ENCODE results near the gene SLC26A3.

DNA sequence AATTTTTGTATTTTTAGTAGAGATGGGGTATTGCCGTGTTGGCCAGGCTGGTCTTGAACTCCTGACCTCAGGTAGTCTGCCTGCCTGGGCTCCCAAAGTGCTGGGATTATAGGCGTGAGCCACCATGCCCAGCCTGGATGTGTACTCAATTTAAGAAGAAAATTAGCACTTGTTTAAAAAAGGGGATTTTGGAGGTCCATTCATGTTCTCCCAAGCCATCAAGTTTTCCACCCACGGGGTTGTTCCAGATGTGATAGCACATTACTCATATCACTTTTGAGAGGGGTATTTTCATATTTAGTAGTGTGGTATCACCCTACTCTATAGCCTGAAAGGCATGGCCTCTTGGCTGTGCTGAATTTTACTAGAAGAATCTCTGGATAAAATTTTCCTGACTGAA is 10.5 kb upstream of the SLC26A3 start:
- TF ChIP-seq EZH2phosphoT487 (IDR thresholded peaks at IDR 0.05; ENCODE audit: low read length), result no peak
- TF ChIP-seq, protein P1, sequence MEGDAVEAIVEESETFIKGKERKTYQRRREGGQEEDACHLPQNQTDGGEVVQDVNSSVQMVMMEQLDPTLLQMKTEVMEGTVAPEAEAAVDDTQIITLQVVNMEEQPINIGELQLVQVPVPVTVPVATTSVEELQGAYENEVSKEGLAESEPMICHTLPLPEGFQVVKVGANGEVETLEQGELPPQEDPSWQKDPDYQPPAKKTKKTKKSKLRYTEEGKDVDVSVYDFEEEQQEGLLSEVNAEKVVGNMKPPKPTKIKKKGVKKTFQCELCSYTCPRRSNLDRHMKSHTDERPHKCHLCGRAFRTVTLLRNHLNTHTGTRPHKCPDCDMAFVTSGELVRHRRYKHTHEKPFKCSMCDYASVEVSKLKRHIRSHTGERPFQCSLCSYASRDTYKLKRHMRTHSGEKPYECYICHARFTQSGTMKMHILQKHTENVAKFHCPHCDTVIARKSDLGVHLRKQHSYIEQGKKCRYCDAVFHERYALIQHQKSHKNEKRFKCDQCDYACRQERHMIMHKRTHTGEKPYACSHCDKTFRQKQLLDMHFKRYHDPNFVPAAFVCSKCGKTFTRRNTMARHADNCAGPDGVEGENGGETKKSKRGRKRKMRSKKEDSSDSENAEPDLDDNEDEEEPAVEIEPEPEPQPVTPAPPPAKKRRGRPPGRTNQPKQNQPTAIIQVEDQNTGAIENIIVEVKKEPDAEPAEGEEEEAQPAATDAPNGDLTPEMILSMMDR (IDR thresholded peaks at IDR 0.05; ENCODE audit: low read length), result no peak
- no peak for TF ChIP-seq EZH2 (optimal IDR thresholded peaks at IDR 0.05; ENCODE audit: low read depth, low read length)
